ENCODE measurements around the gene SHC2.
"Not testable (repeated sequence)": the region's sequence is repeated elsewhere in the genome, so short reads cannot be mapped to it uniquely, and the experiment has no call there.

The SHC2 gene

DNA sequence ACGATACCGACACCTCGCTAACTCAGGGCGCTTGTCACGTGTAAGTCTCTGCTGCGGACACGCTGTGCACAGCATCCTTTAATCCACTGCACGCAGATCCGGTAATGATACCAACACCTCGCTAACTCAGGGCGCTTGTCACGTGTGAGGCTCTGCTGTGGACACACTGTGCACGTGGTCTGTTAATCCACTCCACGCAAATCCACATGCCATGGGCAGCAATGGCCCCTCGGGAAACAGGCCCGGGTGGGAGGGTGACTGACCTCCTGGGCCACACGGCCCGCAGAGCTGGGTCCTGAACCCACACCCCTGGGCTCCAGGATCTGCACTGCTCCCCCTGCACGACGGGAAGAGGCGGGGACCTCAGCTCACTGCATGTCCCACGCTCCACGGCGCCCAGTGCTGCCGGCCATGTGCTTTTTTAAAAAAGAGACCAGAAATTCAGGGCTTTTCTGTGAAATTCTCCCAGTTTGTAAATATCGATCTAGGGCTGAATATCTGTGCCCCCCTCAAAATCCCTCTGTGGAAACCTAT, 16.1 kb downstream of the SHC2 start:
- DNase-seq: no peak

DNA sequence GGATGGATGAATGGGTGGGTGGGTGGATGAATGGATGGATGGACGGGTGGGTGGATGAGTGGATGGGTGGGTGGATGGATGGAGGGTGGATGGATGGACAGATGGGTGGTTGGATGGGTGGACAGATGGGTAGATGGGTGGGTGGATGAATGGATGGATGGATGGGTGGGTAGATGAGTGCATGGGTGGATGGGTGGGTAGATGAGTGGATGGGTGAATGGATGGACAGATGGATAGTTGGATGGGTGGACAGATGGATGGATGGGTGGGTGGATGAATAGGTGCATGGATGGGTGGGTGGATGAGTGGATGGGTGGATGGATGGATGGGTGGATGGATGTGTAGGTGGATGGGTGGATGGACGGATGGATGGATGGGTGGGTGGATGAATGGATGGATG, 17.8 kb downstream of the SHC2 start:
- no peak for DNase-seq

DNA sequence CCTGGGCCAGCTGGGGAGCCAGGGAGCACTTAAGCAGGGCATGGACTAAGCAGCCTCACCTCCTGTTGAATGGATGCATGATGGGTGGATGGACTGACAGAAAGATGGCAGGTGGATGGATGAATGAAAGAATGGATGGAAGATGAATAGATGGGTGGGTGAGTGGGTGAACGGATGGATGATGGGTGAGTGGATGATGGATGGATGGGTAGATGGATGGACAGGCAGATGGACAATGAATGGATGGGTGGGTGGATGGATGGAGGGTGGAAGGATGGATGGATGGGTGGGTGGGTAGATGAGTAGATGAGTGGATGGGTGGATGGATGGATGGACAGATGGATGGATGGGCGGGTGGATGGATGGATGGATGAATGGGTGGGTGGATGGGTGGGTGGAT, 18.7 kb downstream of the SHC2 start:
- DNase-seq: no peak

- DNase-seq: no peak
Observed at GRCh38 chr19:441213-441836, 19.5 kb downstream of the SHC2 start.

GRCh38 chr19:440391-441212, 20.2 kb downstream of the SHC2 start:
- no peak for DNase-seq

DNA sequence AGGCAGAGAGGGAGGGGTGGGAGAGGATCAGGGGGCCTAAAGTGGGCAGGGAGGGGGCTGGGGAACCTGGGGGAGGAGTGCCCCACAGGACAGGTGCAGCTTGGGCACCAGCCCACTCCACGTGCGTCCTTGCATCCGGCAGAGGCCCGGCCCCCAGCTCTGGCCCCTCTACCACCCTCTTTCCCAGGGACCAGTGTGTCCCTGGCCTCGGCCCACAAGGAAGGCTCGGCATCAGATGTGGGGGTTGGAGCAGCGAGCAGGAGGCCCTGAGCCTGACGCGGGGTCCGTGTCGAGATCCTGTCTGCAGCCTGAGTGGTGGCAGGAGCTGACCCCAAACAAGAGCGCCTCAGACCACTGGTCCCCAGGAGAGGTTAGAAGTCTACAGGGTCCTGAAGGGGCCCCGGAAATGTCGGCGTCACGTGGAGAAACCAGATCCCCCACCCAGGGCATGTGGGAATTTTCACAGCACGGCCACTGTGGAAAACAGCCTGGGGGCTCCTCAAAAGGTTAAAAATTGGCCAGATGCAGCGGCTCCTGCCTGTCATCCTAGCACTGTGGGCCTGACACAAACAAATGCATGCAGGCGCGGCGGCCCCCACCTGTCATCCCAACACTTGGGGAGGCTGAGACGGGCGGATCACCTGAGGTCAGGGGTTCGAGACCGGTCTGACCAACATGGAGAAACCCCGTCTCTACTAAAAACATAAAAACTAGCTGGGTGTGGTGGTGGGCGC, 21.5 kb downstream of the SHC2 start:
- no peak for DNase-seq

GRCh38 chr19:438416-438958, 22.3 kb downstream of the SHC2 start:
- no peak for DNase-seq

DNA sequence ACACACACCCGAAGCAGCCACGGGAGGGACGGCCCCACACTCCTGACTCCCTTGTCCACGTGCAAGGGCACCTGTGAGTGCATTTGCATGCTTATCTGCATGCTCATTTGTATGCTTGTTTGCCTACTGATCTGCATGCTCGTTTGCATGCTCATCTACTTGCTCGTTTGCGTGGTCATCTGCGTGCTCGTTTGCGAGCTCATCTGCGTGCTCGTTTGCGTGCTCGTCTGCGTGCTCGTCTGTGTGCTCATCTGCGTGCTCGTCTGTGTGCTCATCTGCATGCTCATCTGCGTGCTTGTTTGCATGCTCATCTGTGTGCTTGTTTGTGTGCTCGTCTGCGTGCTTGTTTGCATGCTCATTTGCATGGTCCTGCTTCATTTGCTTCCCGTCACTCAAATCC, 23.8 kb downstream of the SHC2 start:
- no peak for DNase-seq

GRCh38 chr19:436413-436950, 24.4 kb downstream of the SHC2 start:
- DNase-seq: no peak

GRCh38 chr19:435707-436412, 25.0 kb downstream of the SHC2 start:
- DNase-seq: no peak

DNA sequence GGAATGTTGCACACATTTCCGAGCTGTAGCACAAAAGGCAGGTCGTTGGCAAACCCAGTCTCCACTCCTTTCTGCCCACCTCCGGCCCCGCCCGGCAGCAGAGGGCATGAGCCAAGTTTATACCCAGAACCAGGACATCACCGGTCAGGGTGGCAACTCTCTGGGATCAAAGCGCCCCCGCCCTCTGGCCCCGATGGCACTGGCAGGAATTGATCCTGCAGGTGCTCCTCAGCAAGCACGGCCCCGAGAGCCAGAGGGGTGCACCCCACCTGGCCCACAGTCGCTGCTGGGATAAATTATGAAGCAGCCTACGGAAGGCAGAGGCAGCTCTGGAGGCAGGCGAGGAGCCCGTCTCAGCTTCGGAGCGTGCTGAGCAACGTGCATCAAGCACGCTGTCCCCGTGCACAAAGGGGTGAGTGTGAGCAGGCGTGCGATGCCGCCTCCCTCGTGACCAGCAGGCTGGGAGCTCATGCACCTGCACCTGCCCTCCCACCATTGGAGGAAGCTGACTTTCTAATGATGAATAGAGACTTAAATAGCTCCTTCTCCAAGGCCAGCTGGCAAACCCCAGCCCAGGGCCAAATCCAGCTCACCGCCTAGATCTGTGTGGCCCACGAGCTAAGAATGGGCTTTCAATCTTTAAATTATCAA, 25.7 kb downstream of the SHC2 start:
- no peak for DNase-seq

DNA sequence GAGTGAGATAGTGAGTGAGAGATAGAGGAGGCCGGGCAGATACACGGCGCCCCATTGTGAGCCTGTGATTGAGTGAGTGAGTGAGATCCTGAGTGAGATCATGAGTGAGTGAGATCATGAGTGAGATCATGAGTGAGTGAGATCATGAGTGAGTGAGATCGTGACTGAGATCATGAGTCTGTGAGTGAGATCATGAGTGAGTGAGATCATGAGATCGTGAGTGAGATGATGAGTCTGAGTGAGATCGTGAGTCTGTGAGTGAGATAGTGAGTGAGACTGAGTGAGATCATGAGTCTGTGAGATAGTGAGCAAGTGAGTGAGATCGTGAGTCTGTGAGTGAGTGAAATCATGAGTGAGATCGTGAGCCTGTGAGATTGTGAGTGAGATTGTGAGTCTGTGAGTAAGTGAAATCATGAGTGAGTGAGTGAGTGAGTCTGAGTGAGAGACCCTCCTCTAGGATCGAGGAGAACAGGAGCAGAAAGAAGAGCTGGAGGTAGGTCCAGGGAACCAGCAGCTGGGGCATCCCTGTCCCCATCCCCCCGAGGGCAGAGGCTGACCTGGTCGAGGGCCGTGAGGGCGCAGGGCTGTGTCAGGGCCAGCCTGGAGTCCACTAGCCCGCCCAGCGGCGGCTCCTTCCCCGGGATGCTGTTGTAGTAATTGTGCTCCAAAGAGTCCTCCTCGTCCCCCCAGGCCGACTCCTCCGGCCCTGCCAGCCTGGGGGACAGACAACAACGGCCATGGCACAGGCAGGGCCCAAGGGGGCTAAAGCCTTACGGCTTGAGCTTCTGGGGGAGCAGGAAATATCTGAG, 26.5 kb downstream of the SHC2 start:
- no peak for DNase-seq

DNA sequence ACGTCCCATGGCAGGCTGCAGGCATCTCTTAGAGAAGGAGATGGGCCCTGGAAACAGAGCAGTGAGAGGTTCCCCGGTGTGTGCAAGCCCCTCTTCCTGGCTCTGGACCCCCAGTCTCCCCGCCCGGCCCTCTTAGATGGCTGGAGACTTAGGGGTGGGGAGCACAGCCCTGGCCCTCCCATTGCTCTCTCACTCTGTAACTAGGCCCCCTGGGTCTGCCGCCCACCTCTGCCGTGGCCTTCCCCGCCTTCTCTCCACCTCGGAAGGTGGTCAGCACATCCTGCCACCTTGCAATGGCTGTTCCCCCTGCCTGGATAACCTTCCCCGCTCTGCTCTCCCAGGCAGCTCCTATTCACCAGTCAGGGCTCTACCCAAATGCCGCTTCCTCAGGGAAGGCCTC, 30.1 kb downstream of the SHC2 start:
- no peak for DNase-seq

GRCh38 chr19:428149-428548, 32.7 kb downstream of the SHC2 start:
- DNase-seq: no peak

GRCh38 chr19:427675-428074, 33.2 kb downstream of the SHC2 start:
- DNase-seq: not testable (repeated sequence)

DNA sequence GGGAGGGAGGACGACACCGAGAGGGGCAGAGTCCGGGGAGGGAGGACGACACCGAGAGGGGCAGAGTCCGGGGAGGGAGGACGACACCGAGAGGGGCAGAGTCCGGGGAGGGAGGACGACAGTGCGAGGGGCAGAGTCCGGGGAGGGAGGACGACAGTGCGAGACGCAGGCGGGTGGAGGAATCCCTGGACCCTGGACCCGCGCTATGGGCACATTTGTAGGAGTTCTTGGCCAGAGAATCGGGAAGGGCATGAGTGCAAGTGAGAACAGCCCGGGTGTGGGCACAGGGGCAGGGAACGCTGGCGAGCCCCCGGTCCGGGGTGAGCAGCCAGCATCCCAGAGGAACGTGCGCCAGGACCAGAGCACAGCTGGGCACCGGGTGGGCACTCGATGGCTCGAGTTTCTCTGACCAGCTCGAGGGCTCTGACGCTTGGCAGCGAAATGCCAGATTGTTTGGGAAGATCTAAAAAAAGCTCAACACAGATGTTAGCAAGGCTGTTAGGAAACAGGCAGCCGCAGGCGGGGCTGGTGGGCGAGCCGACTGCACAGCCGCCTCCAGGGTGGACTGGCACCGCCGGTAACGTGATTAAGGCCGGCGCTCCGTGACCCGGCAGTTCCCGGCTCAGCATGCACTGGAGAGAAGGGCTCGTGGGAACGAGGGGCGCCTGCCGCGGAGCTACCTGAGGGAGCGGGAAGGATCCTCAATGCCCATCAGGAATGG, 33.9 kb downstream of the SHC2 start:
- no peak for DNase-seq

DNA sequence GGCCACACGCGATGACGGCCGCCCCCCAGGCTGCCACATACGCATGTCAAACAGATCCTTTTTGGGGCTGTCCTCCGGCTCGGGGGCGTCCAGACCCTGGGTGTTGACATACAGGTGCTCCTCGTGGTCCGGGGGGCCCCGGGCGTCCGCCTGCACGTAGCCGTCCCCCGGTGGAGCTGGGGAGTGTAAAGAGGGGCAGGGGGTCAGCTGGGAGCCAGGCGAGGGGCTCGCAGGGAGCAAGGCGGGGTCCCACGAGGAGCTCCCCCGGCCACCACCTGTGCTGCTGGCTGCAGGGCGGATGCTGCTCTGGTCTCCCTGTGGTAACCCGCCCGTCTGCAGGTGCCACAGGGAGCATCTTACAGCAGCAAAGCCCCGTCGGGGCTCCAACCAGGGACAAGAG, 35.8 kb downstream of the SHC2 start:
- no peak for DNase-seq

DNA sequence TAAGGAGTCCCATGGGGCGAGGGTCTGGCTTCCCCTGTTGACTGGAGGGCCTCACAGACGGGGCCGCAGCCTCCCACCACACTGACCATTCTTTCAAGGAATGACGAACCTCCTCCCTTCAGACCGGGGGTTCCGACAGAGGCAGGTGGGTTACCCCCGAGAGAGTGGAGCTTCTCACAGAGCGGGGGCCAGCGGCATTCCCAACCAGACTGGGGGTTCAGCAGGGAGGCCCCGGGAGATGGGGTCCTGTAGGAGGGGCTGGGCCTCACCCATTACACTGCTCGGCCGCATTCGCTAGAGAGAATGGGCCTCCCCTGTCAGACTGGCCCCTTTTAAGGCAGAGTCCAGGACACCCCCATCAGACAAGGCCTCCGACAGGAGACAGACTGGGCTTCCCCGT, 36.3 kb downstream of the SHC2 start:
- no peak for DNase-seq

DNA sequence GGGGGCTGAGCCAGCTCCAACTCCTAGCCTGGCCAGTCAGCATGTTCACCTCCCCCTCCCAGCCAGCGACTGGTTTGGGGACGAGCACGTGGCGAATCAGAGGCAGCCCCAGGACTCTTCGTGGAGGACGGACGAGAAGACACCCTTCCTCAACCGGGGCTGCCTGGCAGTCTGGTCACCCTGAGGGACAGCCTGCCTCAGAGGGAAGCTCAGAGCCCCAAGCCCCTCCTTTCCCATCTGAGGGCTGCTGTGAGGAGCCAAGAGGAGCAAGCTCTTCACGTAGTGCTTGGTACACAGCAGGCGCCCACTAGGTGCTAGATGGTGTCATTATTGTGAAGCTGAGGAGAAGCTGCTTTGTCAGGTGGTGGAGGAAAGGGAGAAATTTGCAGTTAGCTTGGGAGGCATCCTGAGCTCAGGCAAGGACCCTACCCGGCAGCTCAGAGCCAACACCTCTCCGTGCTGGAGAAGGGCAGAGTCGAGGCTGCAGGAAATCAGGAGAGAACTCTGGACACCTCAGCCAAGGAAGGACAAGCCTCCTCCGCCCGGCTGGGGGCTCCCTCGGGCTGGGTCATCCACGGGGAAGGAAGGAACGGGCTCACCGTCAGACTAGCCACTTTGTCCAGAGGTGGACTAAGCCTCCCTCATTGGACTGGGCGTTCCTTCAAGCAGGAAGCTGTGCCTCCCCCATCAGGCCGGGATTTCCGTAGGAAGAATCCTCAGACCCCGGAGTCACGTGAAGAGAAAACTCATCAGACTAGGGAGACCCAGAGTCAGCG, 37.0 kb downstream of the SHC2 start:
- DNase-seq: no peak

DNA sequence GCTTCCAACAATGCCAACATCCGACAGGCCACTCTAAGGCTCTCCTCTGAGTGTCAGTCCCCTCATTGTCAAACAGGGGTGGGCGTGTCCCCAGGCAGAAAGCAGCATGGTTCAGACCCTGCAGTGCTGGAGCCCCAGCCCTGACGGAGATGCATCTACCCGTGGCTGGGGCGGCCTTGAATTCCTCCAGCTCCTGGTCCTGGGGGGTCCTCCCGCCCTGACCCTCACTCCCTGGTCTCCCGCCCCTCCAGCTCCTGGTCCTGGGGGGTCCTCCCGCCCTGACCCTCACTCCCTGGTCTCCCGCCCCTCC, 38.0 kb downstream of the SHC2 start:
- not testable (repeated sequence) for DNase-seq

Data from NCI-H2227 treated with DMSO at 0.1 percent for 48 hours (cell line).